ENCODE measurements around the gene CDCA5.

CDCA5 gene

GRCh38 chr11:65040847-65041622 is 42.8 kb downstream of the CDCA5 start, which contains the start of gene SAC3D1:
Gene SAC3D1, plus strand, starts transcription at chr11:65041210. Its CDS starts 83 bp downstream, at chr11:65041293.
- DNase-seq = peak; percentile 88 to 93

GRCh38 chr11:65040520-65040846 is 43.4 kb downstream of the CDCA5 start:
- DNase-seq = no peak

GRCh38 chr11:65036931-65037330 is 46.9 kb downstream of the CDCA5 start:
- DNase-seq = no peak

- DNase-seq = no peak
Measured at GRCh38 chr11:65035579-65035978, 48.3 kb downstream of the CDCA5 start.

GRCh38 chr11:65034423-65034822 is 49.4 kb downstream of the CDCA5 start:
- no peak for DNase-seq

GRCh38 chr11:65032216-65032615 is 51.6 kb downstream of the CDCA5 start:
- no peak for DNase-seq

Data from activated CD4-positive, alpha-beta T cell treated with anti-CD3 and anti-CD28 coated beads, Interleukin-2, amount 50 U/mL, for 48 hours (primary cell).